Islet precursor cell (in vitro differentiated cells): ENCODE measurements around the gene GRID1.
"Not testable (repeated sequence)": the region's sequence is repeated elsewhere in the genome, so short reads cannot be mapped to it uniquely, and the experiment has no call there.

Experiments used
- DNase-seq: peaks from one replicate; pipeline ENCODE4 v3.0.0-alpha.2; 2018

Gene GRID1

GRCh38 chr10:86102451-86102850, 264.1 kb downstream of the GRID1 start:
- DNase-seq = peak; percentile 11

- peak; percentile 42 for DNase-seq
These were observed 264.6 kb downstream of the GRID1 start for GRCh38 chr10:86102031-86102430.

- peak; percentile 54 for DNase-seq
These were observed 266.0 kb downstream of the GRID1 start for GRCh38 chr10:86100581-86101061.

- peak; percentile 64 for DNase-seq
These were observed 266.9 kb downstream of the GRID1 start for GRCh38 chr10:86099542-86100334.

DNA sequence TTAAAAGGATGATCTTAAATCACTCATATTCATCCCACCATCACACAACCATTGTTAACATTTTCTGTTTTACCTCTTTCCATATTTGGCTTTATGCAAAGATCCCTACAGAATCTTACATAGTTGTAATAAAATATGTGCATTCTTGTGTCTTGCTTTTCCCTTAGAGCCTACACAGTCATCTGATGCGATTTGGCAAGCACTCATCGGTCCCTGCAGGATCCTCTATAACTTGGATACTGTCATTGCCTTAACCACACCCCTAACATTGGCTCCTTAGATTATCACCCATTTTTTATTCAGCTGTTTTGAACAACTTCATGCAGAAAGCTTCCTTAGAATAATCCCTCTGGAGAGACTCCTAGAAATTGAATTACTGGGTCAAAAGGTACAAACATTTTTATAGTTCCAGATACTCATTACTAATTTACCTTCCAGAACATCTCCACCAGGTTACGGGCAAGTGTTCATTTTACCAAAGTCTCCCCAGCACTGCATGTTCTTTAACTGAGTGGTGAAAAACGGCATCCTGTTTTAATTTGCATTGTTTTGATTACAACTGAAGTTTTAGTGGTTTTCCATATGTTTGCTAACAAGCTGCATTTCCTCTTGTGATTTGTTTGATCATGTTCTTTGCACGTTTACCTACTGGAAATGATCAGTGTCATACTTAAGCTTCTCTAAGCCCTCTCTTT, 268.3 kb downstream of the GRID1 start:
- no peak for DNase-seq

GRCh38 chr10:86095061-86095460, 271.5 kb downstream of the GRID1 start:
- not testable (repeated sequence) for DNase-seq

GRCh38 chr10:86092311-86092710, 274.3 kb downstream of the GRID1 start:
- not testable (repeated sequence) for DNase-seq

GRCh38 chr10:86091216-86091615, 275.4 kb downstream of the GRID1 start:
- peak; percentile 31 for DNase-seq

DNA sequence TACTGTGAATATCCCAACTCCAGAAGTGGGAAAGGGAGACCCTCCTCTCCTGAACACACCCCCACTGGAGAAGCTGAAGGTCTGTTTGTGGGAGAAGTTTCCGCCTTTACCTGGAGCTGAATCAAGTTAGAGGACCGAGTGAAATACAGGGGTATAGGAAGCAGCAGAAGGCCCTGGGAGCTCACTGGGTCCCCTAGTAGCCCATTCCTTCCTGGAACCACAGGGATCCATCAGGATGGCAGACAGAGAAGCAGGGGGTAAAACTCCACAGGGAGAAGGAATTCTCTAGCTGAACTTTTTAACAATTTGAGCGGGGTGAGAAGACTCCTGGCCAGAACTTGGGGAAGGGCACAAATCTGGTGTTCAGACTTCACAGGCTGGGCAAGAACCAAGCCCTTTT, 275.8 kb downstream of the GRID1 start:
- peak; percentile 50 for DNase-seq

GRCh38 chr10:86087716-86088115, 278.9 kb downstream of the GRID1 start:
- peak; percentile 45 for DNase-seq

DNA sequence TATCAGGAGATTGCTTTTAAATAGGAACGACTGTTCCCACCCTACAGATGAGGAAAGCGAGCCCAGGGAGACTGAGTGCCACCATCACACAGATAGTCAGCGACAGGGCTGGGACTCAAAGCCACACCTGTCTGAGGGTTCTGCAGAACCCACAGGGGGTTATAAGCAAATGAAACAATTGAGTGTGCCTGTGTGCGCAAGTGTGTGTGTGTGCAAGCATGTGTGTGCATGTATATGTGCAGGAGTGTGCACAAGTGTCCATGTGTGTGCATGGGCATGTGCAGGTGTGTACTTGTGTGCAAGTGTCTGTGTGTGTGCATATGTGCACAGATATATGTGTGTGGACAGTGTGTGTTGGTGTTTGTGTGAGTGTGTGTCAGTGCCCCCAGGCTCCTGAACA, 280.2 kb downstream of the GRID1 start:
- peak; percentile 37 for DNase-seq

GRCh38 chr10:86085686-86086085, 280.9 kb downstream of the GRID1 start:
- peak; percentile 27 for DNase-seq

- peak; percentile 38 for DNase-seq
These were observed 281.5 kb downstream of the GRID1 start for GRCh38 chr10:86085136-86085535.

- DNase-seq = no peak
These were observed 282.0 kb downstream of the GRID1 start for GRCh38 chr10:86084585-86084984.

- peak; percentile 12 for DNase-seq
These were observed 282.9 kb downstream of the GRID1 start for GRCh38 chr10:86083664-86084175.

- peak; percentile 36 for DNase-seq
These were observed 283.4 kb downstream of the GRID1 start for GRCh38 chr10:86083206-86083605.

DNA sequence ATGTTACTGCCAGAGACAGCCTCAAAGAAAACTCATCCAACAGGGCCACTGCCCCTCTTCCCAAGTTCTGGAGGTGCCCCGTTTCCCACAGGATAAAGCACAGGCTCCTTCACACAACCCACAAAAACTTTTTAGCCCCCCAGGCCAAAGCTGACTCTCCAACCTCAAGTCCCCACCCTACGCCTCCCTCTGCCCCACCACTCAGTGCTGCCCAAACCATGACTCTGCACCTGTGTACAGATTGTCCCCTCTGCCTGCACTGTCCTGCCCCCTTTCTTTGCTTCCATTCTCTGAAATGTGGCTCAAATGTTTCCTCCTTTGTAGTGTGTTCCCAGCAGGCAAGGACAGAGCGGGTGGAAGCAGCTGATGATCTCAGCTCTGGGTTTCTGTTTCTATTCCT, 284.0 kb downstream of the GRID1 start:
- peak; percentile 35 for DNase-seq

DNA sequence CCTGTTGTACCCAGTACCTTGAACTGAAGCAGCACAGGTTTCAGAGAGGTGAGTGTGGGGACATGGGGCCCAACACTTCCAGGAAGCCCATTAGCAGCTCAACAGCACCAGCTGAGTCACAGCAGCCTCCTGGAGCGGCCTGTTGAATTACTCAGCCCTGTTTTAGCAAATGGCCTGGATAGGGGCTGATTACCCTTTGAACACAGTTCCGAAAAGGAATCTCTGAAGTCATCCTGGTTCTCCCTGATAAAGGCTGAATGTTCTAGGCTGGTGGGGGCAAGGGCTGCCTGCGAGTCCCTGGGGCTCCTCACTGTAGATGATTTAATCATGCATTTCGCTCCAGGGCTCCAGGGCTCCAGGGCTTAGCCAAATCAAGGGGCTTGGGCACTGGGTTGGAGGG, 287.5 kb downstream of the GRID1 start:
- peak; percentile 95 for DNase-seq

DNA sequence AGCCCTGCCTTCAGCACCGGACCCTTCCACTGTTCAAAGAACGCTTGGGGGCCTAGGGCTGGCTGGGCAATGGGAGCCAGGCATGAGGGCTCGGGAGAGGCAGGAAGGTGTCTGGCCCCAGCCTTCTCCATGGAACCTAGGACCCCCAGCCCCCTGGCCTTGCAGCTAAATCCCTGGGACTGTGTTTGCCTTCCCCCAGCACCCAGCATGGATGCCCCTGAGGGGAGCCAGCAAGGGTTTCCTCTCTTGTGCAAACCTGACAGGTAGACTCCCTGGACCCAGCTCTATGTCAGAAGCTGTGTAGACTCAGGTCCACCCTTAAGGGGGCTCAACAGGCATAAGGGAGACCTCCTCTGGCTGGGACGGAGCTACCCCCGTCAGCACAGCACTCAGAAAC, 288.0 kb downstream of the GRID1 start:
- no peak for DNase-seq

DNA sequence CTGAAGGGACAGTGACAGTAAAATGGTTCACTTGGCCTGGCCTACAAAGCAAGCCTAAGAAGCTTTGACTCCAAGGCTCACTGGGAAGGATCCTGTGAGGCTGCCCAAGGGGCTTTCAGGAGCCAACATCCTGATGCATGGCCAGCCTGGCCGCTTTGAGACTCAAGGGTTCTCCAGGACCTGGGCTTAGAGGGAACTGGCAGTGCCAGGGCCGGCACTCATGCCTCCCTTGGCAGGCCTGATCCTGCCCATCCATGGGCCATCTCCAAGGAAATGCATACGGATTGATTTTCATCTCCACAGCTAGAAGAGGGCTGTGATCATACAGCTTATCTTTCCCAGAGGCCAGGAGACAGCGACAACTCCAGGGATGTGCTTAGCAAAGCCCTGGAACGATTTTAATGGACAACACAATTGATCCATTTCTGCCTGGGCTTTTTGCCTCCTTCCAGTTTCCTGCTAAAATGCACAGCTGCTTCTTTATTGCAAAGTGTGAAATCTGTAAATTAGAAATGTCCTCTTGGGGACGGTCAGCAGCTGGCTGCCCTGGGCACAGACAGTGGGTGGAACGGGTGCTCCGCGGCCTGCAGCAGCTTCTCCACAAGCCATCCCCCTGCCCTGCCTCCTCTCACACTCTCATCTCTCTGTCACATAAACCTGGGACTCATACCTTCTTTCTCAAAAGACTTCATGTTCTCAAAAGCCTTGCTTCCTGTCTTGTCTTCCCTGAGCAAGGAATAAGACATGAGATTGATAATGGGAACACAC, 288.5 kb downstream of the GRID1 start:
- peak; percentile 44 for DNase-seq

- no peak for DNase-seq
These were observed 289.3 kb downstream of the GRID1 start for GRCh38 chr10:86077271-86077670.

- DNase-seq = not testable (repeated sequence)
These were observed 290.1 kb downstream of the GRID1 start for GRCh38 chr10:86076497-86076896.

- DNase-seq = no peak
These were observed 291.1 kb downstream of the GRID1 start for GRCh38 chr10:86075512-86075911.
